Loucy (cell line): Measurements from ENCODE around the gene HLA-DMA.

ENCODE experiments used
- H2AFZ ChIP-seq: fragments of 200-600 bp; sonication (generic); 2 replicates; pipeline ENCODE4 v1.6.0; 2016; ENCODE audit warnings: antibody characterized with exemption, mild to moderate bottlenecking, low read length, moderate library complexity
- H3F3A ChIP-seq: fragments of 200-600 bp; 2 replicates; pipeline ENCODE4 v1.6.0; 2016; ENCODE audit warnings: antibody characterized with exemption, low read depth, mild to moderate bottlenecking
- H3K27me3 ChIP-seq: fragments of 200-600 bp; sonication (generic); 2 replicates; pipeline ENCODE4 v1.6.1; 2014; ENCODE audit warnings: low read length, mild to moderate bottlenecking; ENCODE audit not compliant: insufficient read depth, poor library complexity, severe bottlenecking
- H3K36me3 ChIP-seq: fragments of 200-600 bp; sonication (generic); 2 replicates; pipeline ENCODE4 v1.6.1; 2016; ENCODE audit warnings: low read length; ENCODE audit not compliant: insufficient read depth
- H3K4me1 ChIP-seq: fragments of 200-600 bp; sonication (generic); 2 replicates; pipeline ENCODE4 v1.5.1; 2014; ENCODE audit warnings: low read length, mild to moderate bottlenecking; ENCODE audit not compliant: insufficient read depth, poor library complexity, severe bottlenecking
- H3K4me2 ChIP-seq: fragments of 200-600 bp; sonication (generic); 2 replicates; pipeline ENCODE4 v1.6.0; 2014; ENCODE audit warnings: antibody characterized with exemption, low read length, low read depth, mild to moderate bottlenecking; ENCODE audit not compliant: poor library complexity, severe bottlenecking
- H3K4me3 ChIP-seq: fragments of 200-600 bp; sonication (generic); 2 replicates; pipeline ENCODE4 v1.5.1; 2014; ENCODE audit warnings: low read length, mild to moderate bottlenecking, mixed read lengths; ENCODE audit not compliant: poor library complexity, severe bottlenecking
- H3K79me2 ChIP-seq: fragments of 200-600 bp; sonication (generic); 2 replicates; pipeline ENCODE4 v1.6.1; 2014; ENCODE audit warnings: low read length; ENCODE audit not compliant: insufficient read depth
- H3K9ac ChIP-seq: fragments of 200-600 bp; sonication (generic); 2 replicates; pipeline ENCODE4 v1.6.0; 2014; ENCODE audit warnings: mild to moderate bottlenecking, low read depth, low read length, moderate library complexity; ENCODE audit not compliant: poor library complexity, severe bottlenecking
- H3K9me2 ChIP-seq: fragments of 200-600 bp; sonication (generic); replicated peaks from 2 replicates; pipeline ENCODE4 v1.6.1; 2016; ENCODE audit warnings: low read depth, low read length, mixed read lengths
- H3K9me3 ChIP-seq: fragments of 200-600 bp; sonication (generic); 2 replicates; pipeline ENCODE4 v1.6.1; 2014; ENCODE audit warnings: mild to moderate bottlenecking, antibody characterized with exemption, low read length, low read depth; ENCODE audit not compliant: insufficient read depth
- H4K20me1 ChIP-seq: fragments of 200-600 bp; sonication (generic); 2 replicates; pipeline ENCODE4 v1.6.0; 2014; ENCODE audit warnings: antibody characterized with exemption, low read length, mild to moderate bottlenecking; ENCODE audit not compliant: insufficient read depth, poor library complexity, severe bottlenecking
- EZH2phosphoT487 ChIP-seq: fragments of 200-600 bp; IDR thresholded peaks from 2 replicates; pipeline ENCODE4 v1.6.1; 2018; ENCODE audit warnings: antibody characterized with exemption, mild to moderate bottlenecking, moderate library complexity, borderline replicate concordance
- TF ChIP-seq, protein P1 (sequence below): fragments of 200-600 bp; sonication (generic); conservative IDR thresholded peaks from 2 replicates; pipeline ENCODE4 v1.5.1; 2014; ENCODE audit warnings: mild to moderate bottlenecking, antibody characterized with exemption, low read length

Gene HLA-DMA

GRCh38 chr6:32937230-32937633, 15.7 kb downstream of the HLA-DMA start:
- TF ChIP-seq EZH2phosphoT487: no peak
- TF ChIP-seq, protein P1, sequence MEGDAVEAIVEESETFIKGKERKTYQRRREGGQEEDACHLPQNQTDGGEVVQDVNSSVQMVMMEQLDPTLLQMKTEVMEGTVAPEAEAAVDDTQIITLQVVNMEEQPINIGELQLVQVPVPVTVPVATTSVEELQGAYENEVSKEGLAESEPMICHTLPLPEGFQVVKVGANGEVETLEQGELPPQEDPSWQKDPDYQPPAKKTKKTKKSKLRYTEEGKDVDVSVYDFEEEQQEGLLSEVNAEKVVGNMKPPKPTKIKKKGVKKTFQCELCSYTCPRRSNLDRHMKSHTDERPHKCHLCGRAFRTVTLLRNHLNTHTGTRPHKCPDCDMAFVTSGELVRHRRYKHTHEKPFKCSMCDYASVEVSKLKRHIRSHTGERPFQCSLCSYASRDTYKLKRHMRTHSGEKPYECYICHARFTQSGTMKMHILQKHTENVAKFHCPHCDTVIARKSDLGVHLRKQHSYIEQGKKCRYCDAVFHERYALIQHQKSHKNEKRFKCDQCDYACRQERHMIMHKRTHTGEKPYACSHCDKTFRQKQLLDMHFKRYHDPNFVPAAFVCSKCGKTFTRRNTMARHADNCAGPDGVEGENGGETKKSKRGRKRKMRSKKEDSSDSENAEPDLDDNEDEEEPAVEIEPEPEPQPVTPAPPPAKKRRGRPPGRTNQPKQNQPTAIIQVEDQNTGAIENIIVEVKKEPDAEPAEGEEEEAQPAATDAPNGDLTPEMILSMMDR: no peak
- Histone ChIP-seq H3K4me2 (no peak overlapping the region), H3K4me3 (no peak overlapping the region), H3K9ac (no peak overlapping the region), H3F3A (0 out of 2 replicates have a peak, but pooled peaks cover 3% of the 10 kb centered on the region), H3K9me3 (no peaks in the 10 kb centered on the region), H3K36me3 (no peaks in the 10 kb centered on the region), H3K9me2 (no peaks in the 10 kb centered on the region), H3K27me3 (no peaks in the 10 kb centered on the region), H4K20me1 (no peaks in the 10 kb centered on the region), H2AFZ (no peak overlapping the region), H3K4me1 (peaks cover 23% of the 10 kb centered on the region), H3K79me2 (no peaks in the 10 kb centered on the region; the same call in 1 of the 2 replicates)

- no peaks in the 10 kb centered on the region for H3K9me2 ChIP-seq
- H3K9ac ChIP-seq: no peak overlapping the region
- H3F3A ChIP-seq: 0 out of 2 replicates have a peak, but pooled peaks cover 3% of the 10 kb centered on the region
Observed at GRCh38 chr6:32936239-32937152, 16.4 kb downstream of the HLA-DMA start.

DNA sequence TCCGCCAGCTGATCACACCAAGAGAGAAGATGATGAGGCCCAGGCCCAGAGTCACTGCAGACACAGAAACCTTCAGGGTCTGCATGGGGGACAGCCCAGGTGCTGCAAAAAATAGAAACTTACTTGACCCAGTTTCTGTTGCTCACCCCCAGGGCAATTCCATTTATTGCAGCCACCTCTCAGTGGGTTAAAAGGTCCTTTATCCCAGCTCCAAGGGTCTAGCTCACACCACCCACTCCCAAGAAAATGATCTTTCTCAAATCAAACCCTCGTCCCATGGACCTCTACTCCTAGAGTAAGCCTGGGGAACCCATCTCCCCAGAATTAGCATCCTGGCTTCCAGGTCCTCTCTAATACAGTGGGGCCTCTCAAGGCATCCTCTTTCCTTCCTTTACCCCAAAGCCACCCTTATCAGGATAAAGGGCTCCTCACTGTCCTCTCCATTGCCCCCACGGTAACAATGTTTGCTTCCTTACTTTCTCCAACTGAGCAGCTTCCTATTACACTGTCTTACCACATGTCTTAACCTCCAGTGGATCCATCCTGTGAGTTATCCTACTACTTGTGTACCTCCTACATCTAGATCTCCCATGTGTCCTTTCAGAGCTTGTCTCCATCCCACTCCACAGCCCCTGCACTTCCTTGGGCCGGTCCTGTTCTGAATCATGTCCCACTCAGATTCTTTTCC, 17.2 kb downstream of the HLA-DMA start:
- H3K4me3 ChIP-seq: no peak overlapping the region
- no peaks in the 10 kb centered on the region for H3K27me3 ChIP-seq
- H3K9me2 ChIP-seq: no peaks in the 10 kb centered on the region
- no peak overlapping the region for H3K4me2 ChIP-seq
- no peaks in the 10 kb centered on the region; the same call in 1 of the 2 replicates for H3K79me2 ChIP-seq
- H4K20me1 ChIP-seq: no peaks in the 10 kb centered on the region
- H3K9me3 ChIP-seq: no peaks in the 10 kb centered on the region
- no peaks in the 10 kb centered on the region for H3K36me3 ChIP-seq
- H3K9ac ChIP-seq: no peak overlapping the region
- H3F3A ChIP-seq: no peaks in the 10 kb centered on the region
- H2AFZ ChIP-seq: no peak overlapping the region
- peaks cover 10% of the 10 kb centered on the region for H3K4me1 ChIP-seq
- TF ChIP-seq, protein P1: no peak
- no peak for TF ChIP-seq EZH2phosphoT487

More at GRCh38 chr6:32936239-32937152, 16.4 kb downstream of the HLA-DMA start:
- no peak overlapping the region for H2AFZ ChIP-seq
- H3K27me3 ChIP-seq: no peaks in the 10 kb centered on the region
- peaks cover 15% of the 10 kb centered on the region for H3K4me1 ChIP-seq
- H3K36me3 ChIP-seq: no peaks in the 10 kb centered on the region
- no peak overlapping the region for H3K4me3 ChIP-seq
- H4K20me1 ChIP-seq: no peaks in the 10 kb centered on the region
- no peaks in the 10 kb centered on the region; the same call in 1 of the 2 replicates for H3K79me2 ChIP-seq
- H3K4me2 ChIP-seq: no peak overlapping the region
- TF ChIP-seq, protein P1: no peak
- TF ChIP-seq EZH2phosphoT487: no peak
- no peaks in the 10 kb centered on the region for H3K9me3 ChIP-seq
